HepG2 (cell line): ENCODE measurements around the gene WNT5B. TPM values are rescaled to one million over a fixed set of nuclear protein-coding genes. Genes with fewer than 3 reads are reported as not detected.

Experiments used
- BRCA1 ChIP-seq: sonication (generic); formaldehyde crosslinking; IDR thresholded peaks from 2 replicates; pipeline ENCODE4 v1.4.0; 2020; ENCODE audit warnings: missing genetic modification reagents
- GATAD2A ChIP-seq: IDR thresholded peaks from 2 replicates; pipeline ENCODE4 v1.6.1; 2016
- IRX3 ChIP-seq: sonication (generic); formaldehyde crosslinking; IDR thresholded peaks from 2 replicates; pipeline ENCODE4 v1.8.1; 2023; ENCODE audit warnings: mild to moderate bottlenecking, low read depth, missing genetic modification reagents, borderline replicate concordance
- MEIS2 ChIP-seq: sonication (generic); formaldehyde crosslinking; IDR thresholded peaks from 2 replicates; pipeline ENCODE4 v1.9.0; 2021; ENCODE audit warnings: mild to moderate bottlenecking, missing genetic modification reagents
- NCOA1 ChIP-seq: sonication (generic); formaldehyde crosslinking; IDR thresholded peaks from 2 replicates; pipeline ENCODE4 v1.9.0; 2021; ENCODE audit warnings: missing genetic modification reagents
- POLR2AphosphoS2 ChIP-seq: IDR thresholded peaks from 2 replicates; pipeline ENCODE4 v1.6.1; 2011; ENCODE audit warnings: low read depth, low read length, improper control_type of control experiment
- RBM39 ChIP-seq: fragments of 200-400 bp; formaldehyde crosslinking; IDR thresholded peaks from one replicate; pipeline ENCODE4 v1.6.1; 2018; ENCODE audit warnings: antibody characterized with exemption, mild to moderate bottlenecking, low read depth, low read length; ENCODE audit not compliant: poor library complexity, severe bottlenecking
- SAP130 ChIP-seq: IDR thresholded peaks from 2 replicates; pipeline ENCODE4 v1.6.1; 2016; ENCODE audit warnings: low read depth
- SETDB1 ChIP-seq: sonication (generic); formaldehyde crosslinking; IDR thresholded peaks from 2 replicates; pipeline ENCODE4 v1.5.1; 2020; ENCODE audit warnings: missing genetic modification reagents, mild to moderate bottlenecking, borderline replicate concordance
- SIX4 ChIP-seq: sonication (generic); formaldehyde crosslinking; IDR thresholded peaks from 2 replicates; pipeline ENCODE4 v1.4.0; 2020; ENCODE audit warnings: missing genetic modification reagents
- SP4 ChIP-seq: sonication (generic); formaldehyde crosslinking; IDR thresholded peaks from 2 replicates; pipeline ENCODE4 v1.8.1; 2023; ENCODE audit warnings: mild to moderate bottlenecking, missing genetic modification reagents
- SRSF9 ChIP-seq: fragments of 200-400 bp; formaldehyde crosslinking; IDR thresholded peaks from 2 replicates; pipeline ENCODE4 v1.6.1; 2018; ENCODE audit warnings: borderline replicate concordance, mild to moderate bottlenecking, low read depth, low read length; ENCODE audit not compliant: insufficient read depth, poor library complexity, severe bottlenecking
- ZFYVE20 ChIP-seq: sonication (generic); formaldehyde crosslinking; IDR thresholded peaks from 2 replicates; pipeline ENCODE4 v1.8.0; 2023; ENCODE audit warnings: low read depth, mild to moderate bottlenecking, moderate library complexity, missing genetic modification reagents, borderline replicate concordance
- ZNF124 ChIP-seq: sonication (generic); formaldehyde crosslinking; IDR thresholded peaks from 2 replicates; pipeline ENCODE4 v1.4.0; 2020; ENCODE audit warnings: missing genetic modification reagents
- ZNF17 ChIP-seq: sonication (generic); formaldehyde crosslinking; IDR thresholded peaks from 2 replicates; pipeline ENCODE4 v1.5.0; 2020; ENCODE audit warnings: mild to moderate bottlenecking, missing genetic modification reagents
- ZNF496 ChIP-seq: sonication (generic); formaldehyde crosslinking; IDR thresholded peaks from 2 replicates; pipeline ENCODE4 v1.8.1; 2023; ENCODE audit warnings: mild to moderate bottlenecking, moderate library complexity, missing genetic modification reagents; ENCODE audit not compliant: insufficient replicate concordance
- ZNF644 ChIP-seq: IDR thresholded peaks from 2 replicates; pipeline ENCODE4 v1.6.1; 2016; ENCODE audit warnings: low read depth
- ZSCAN31 ChIP-seq: sonication (generic); formaldehyde crosslinking; IDR thresholded peaks from 2 replicates; pipeline ENCODE4 v1.5.0; 2020; ENCODE audit warnings: low read depth, mild to moderate bottlenecking, missing genetic modification reagents
- polyA plus RNA-seq, 8 experiments: library from polyadenylated mRNA; depleted of rRNA in 3 of 8; stranded (reverse) in 7 of 8; unstranded in 1 of 8; fragments of >200 nt; fragmentation: Illumina TruSeq in 4 of 8; extraction: Trizol in 4 of 8; gene quantifications; 2 replicates each; pipeline versions ENCODE4 v1.2.1 to v1.2.3, GENCODE V29; 2011 to 2016; ENCODE audit warnings: low read depth in 4 of 8, missing spikeins in 1 of 8, mixed read lengths in 1 of 8; ENCODE audit not compliant: insufficient read depth in 1 of 8
- total RNA-seq, 5 experiments: library from RNA; depleted of rRNA; stranded (reverse); fragments of >200 nt; fragmentation: Illumina TruSeq; extraction: Trizol; gene quantifications; 2 replicates each; pipeline ENCODE4 v1.2.3, GENCODE V29; 2016; ENCODE audit warnings: low read depth in 1 of 5
- TF ChIP-seq, protein P1 (sequence below): IDR thresholded peaks from 2 replicates; pipeline ENCODE4 v1.6.1; 2012; ENCODE audit warnings: inconsistent platforms
- TF ChIP-seq, protein P2 (sequence below): sonication (generic); formaldehyde crosslinking; IDR thresholded peaks from 2 replicates; pipeline ENCODE4 v1.4.0; 2020; ENCODE audit warnings: missing genetic modification reagents
- TF ChIP-seq, protein P3 (sequence below): sonication (generic); formaldehyde crosslinking; conservative IDR thresholded peaks from 2 replicates; pipeline ENCODE4 v1.4.0; 2020; ENCODE audit warnings: missing genetic modification reagents
- TF ChIP-seq, protein P4 (sequence below): sonication (generic); formaldehyde crosslinking; IDR thresholded peaks from 2 replicates; pipeline ENCODE4 v1.4.0; 2020; ENCODE audit warnings: missing genetic modification reagents, mild to moderate bottlenecking, borderline replicate concordance
- TF ChIP-seq, protein P5 (sequence below): sonication (generic); formaldehyde crosslinking; IDR thresholded peaks from 2 replicates; pipeline ENCODE4 v1.8.1; 2023; ENCODE audit warnings: mild to moderate bottlenecking, missing genetic modification reagents, borderline replicate concordance
- TF ChIP-seq, protein P6 (sequence below): sonication (generic); formaldehyde crosslinking; IDR thresholded peaks from 2 replicates; pipeline ENCODE4 v1.8.0; 2022; ENCODE audit warnings: missing genetic modification reagents, mild to moderate bottlenecking, borderline replicate concordance

Gene WNT5B
- total and polyA plus RNA-seq, 2 of the 13 experiments (the other 11 are each of a cell fraction or from before 2014, with no cell fraction given): 0.04 TPM; not detected in 1

DNA sequence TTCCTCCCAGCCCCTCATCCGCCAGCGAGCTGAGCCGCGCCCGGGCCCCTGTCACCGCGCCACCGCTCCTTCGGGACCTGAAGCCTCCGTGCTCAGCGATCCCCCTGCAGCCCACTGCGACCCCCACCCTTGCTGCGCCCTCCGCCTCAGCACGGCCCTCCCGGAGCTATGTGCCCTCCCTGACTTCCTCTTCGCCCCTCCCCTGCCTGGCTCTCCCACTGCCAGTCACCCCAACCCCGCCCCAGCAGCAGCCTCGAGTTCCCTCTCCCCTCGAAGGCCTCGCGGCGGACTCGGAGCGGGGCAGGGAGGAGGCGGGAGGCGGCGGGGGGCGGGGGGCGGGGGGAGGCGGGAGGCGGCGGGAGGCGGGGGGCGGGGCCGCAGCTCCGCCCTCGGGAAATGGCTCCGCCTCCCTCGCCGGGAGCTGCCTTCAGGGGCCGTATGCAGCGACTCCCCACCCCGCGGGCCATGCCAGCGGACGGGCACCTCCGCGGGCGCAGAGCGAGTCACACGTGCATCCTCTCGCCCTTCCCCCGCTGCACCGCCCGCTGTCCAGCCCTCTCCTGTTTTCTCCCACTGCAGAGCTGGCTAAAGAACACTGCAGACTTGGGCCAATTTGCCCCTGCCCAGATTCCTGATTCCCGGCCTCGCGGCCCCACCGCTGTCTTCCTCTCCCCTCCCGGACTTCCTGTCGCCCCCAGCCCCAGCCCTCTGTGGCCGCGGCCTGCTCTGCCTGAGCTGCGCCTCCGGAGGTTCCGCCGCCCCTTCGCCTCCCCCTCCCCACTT lies 32.7 kb downstream of the WNT5B start (continued):
- peak; percentile 74 for TF ChIP-seq GATAD2A (CRISPR knock-in tag)
- no peak for TF ChIP-seq IRX3
- TF ChIP-seq NCOA1 (CRISPR knock-in tag): no peak
- TF ChIP-seq, protein P1, sequence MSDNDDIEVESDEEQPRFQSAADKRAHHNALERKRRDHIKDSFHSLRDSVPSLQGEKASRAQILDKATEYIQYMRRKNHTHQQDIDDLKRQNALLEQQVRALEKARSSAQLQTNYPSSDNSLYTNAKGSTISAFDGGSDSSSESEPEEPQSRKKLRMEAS: peak; percentile 86; the same call in 1 of the 2 replicates
- TF ChIP-seq SETDB1 (CRISPR knock-in tag): no peak
- no peak for TF ChIP-seq ZNF496
- TF ChIP-seq ZSCAN31 (CRISPR knock-in tag): no peak
- no peak for TF ChIP-seq SRSF9
- TF ChIP-seq MEIS2 (CRISPR knock-in tag): no peak
- TF ChIP-seq SIX4: no peak
- TF ChIP-seq, protein P2, sequence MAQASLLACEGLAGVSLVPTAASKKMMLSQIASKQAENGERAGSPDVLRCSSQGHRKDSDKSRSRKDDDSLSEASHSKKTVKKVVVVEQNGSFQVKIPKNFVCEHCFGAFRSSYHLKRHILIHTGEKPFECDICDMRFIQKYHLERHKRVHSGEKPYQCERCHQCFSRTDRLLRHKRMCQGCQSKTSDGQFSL: no peak
- TF ChIP-seq SAP130 (CRISPR knock-in tag): peak; percentile 83
- TF ChIP-seq, protein P3, sequence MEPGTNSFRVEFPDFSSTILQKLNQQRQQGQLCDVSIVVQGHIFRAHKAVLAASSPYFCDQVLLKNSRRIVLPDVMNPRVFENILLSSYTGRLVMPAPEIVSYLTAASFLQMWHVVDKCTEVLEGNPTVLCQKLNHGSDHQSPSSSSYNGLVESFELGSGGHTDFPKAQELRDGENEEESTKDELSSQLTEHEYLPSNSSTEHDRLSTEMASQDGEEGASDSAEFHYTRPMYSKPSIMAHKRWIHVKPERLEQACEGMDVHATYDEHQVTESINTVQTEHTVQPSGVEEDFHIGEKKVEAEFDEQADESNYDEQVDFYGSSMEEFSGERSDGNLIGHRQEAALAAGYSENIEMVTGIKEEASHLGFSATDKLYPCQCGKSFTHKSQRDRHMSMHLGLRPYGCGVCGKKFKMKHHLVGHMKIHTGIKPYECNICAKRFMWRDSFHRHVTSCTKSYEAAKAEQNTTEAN (CRISPR knock-in tag): no peak
- TF ChIP-seq, protein P4, sequence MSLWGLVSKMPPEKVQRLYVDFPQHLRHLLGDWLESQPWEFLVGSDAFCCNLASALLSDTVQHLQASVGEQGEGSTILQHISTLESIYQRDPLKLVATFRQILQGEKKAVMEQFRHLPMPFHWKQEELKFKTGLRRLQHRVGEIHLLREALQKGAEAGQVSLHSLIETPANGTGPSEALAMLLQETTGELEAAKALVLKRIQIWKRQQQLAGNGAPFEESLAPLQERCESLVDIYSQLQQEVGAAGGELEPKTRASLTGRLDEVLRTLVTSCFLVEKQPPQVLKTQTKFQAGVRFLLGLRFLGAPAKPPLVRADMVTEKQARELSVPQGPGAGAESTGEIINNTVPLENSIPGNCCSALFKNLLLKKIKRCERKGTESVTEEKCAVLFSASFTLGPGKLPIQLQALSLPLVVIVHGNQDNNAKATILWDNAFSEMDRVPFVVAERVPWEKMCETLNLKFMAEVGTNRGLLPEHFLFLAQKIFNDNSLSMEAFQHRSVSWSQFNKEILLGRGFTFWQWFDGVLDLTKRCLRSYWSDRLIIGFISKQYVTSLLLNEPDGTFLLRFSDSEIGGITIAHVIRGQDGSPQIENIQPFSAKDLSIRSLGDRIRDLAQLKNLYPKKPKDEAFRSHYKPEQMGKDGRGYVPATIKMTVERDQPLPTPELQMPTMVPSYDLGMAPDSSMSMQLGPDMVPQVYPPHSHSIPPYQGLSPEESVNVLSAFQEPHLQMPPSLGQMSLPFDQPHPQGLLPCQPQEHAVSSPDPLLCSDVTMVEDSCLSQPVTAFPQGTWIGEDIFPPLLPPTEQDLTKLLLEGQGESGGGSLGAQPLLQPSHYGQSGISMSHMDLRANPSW (CRISPR knock-in tag): no peak
- no peak for TF ChIP-seq ZFYVE20 (CRISPR knock-in tag)
- no peak for TF ChIP-seq BRCA1 (CRISPR knock-in tag)
- peak; percentile 40; the same call in 1 of the 2 replicates for TF ChIP-seq SP4 (CRISPR knock-in tag)
- TF ChIP-seq RBM39: no peak
- TF ChIP-seq ZNF17 (CRISPR knock-in tag): no peak
- no peak for TF ChIP-seq POLR2AphosphoS2
- TF ChIP-seq, protein P5, sequence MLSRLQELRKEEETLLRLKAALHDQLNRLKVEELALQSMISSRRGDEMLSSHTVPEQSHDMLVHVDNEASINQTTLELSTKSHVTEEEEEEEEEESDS (CRISPR knock-in tag): no peak
- no peak for TF ChIP-seq ZNF644 (CRISPR knock-in tag)
- TF ChIP-seq, protein P6, sequence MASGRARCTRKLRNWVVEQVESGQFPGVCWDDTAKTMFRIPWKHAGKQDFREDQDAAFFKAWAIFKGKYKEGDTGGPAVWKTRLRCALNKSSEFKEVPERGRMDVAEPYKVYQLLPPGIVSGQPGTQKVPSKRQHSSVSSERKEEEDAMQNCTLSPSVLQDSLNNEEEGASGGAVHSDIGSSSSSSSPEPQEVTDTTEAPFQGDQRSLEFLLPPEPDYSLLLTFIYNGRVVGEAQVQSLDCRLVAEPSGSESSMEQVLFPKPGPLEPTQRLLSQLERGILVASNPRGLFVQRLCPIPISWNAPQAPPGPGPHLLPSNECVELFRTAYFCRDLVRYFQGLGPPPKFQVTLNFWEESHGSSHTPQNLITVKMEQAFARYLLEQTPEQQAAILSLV (CRISPR knock-in tag): peak; percentile 85
- TF ChIP-seq ZNF124 (CRISPR knock-in tag): no peak
